Measurements from ENCODE around the gene GSE1. TPM values are rescaled to one million over a fixed set of nuclear protein-coding genes. Genes with fewer than 3 reads are reported as not detected.

GSE1 gene
- total and polyA plus RNA-seq, 9 of the 15 experiments (the other 6 are each of a cell fraction or from before 2014, with no cell fraction given), result 12.2 to 244 (median 57.9) TPM

- peaks cover 98% of the 10 kb centered on the region for H3K36me3 ChIP-seq (ENCODE audit: control insufficient read depth, insufficient read depth, low read length)
- no peaks in the 10 kb centered on the region for H3K27me3 ChIP-seq (ENCODE audit: control insufficient read depth in 2 of 2, insufficient read depth in 2 of 2, low read length in 2 of 2)
- H3K4me1 ChIP-seq (replicated peaks in 1 of 2; ENCODE audit: control insufficient read depth in 2 of 2, insufficient read depth in 2 of 2, low read length in 2 of 2), result peaks cover 41 to 86% of the 10 kb centered on the region in 2 experiments
- peaks cover 33% of the 10 kb centered on the region for H3K9me1 ChIP-seq (ENCODE audit: control insufficient read depth, insufficient read depth, low read length)
- TF ChIP-seq SUPT5H (IDR thresholded peaks at IDR 0.05), result peak; percentile 13; the same call in 1 of the 2 replicates
- TF ChIP-seq PHF20 (IDR thresholded peaks at IDR 0.05; ENCODE audit: partially characterized antibody), result no peak
- in situ Hi-C loops (cut with MboI), result no loop called here
- FAIRE-seq (no peak), ATAC-seq (no peak), DNase-seq (ENCODE audit: extremely low read depth in 1 of 4, low spot score in 3 of 4) (no peak)
- peaks cover 99% of the 10 kb centered on the region for H3K79me2 ChIP-seq (ENCODE audit: control insufficient read depth, insufficient read depth, low read length)
- no peak overlapping the region for H2AFZ ChIP-seq (ENCODE audit: low read depth, low read length)
- H3K27ac ChIP-seq (ENCODE audit: extremely low read depth, low read depth, low read length), result no peak overlapping the region
- no peaks in the 10 kb centered on the region for H3K9me3 ChIP-seq (replicated peaks; ENCODE audit: control insufficient read depth, insufficient read depth, low read depth, low read length)
- WGBS (ENCODE audit: insufficient coverage, low coverage, missing lambda C conversion rate), result 98% methylated on average over 8 of the region's 11 CpGs
- BruUV-seq (replicated peaks), result no TSS peak
- ChIA-PET POLR2A (interaction anchor here (0.6 to 1.2 kb wide), 3 partner anchors 10 to 293 kb away, joined by 3 to 4 read pairs (median 3); partner anchors contain the start of gene GSE1), CTCF (ENCODE audit: low intra/inter-chr PET ratio) (no interaction called here)
- intact Hi-C loops (cut with micrococcal nuclease), result no loop called here
- peak overlapping the region in 1 of 2 experiments; percentile 66; a peak in 2 of 4 replicates for H3K9ac ChIP-seq (ENCODE audit: insufficient read depth in 1 of 2, low read depth in 2 of 2, low read length in 2 of 2)
- no peak overlapping the region for H3K4me3 ChIP-seq
- no peak overlapping the region for H3K4me2 ChIP-seq (ENCODE audit: insufficient read depth, low read length)
- peaks cover 79% of the 10 kb centered on the region for H4K20me1 ChIP-seq (replicated peaks; ENCODE audit: control insufficient read depth, insufficient read depth, low read length)
Measured at GRCh38 chr16:85623250-85623649, 10.1 kb downstream of the GSE1 start.

DNA sequence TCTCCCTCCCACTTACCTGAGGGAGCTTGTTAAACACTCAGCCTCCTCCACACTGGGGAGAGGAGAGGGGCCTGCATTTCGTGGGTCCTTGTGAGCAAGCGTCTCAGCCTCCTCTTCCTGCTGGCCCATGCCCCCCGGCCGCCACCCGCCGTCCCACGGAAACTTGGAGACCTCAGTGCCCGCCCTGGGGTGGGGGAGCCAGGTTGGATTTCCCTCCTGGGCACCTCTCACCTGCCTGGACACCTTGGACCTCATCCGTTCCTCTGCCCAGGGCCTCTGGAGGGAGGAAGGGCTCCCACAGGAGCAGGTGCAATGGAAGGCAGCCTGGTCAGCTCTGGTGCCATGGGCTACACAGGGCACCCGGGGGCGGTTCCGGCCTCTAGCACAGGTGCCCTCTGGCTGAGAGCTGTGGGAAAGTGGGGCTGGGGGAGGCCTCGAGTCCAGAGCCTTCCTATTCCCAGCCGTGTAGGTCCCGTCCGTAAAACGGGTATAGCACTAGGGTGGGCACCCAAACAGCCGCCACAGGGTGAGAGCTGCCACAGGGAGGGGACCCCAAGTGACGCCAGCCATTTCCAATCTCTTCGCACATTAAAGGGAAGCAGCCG is 11.0 kb downstream of the GSE1 start:
- Histone ChIP-seq H3K9ac (ENCODE audit: insufficient read depth in 1 of 2, low read depth in 2 of 2, low read length in 2 of 2) (peak overlapping the region in 1 of 2 experiments; percentile 66; a peak in 1 of 4 replicates), H2AFZ (ENCODE audit: low read depth, low read length) (no peak overlapping the region), H3K27me3 (ENCODE audit: control insufficient read depth in 2 of 2, insufficient read depth in 2 of 2, low read length in 2 of 2) (no peaks in the 10 kb centered on the region), H3K36me3 (ENCODE audit: control insufficient read depth, insufficient read depth, low read length) (peaks cover 98% of the 10 kb centered on the region), H3K4me2 (ENCODE audit: insufficient read depth, low read length) (no peak overlapping the region), H3K4me3 (no peak overlapping the region), H4K20me1 (replicated peaks; ENCODE audit: control insufficient read depth, insufficient read depth, low read length) (peaks cover 78% of the 10 kb centered on the region), H3K9me3 (replicated peaks; ENCODE audit: control insufficient read depth, insufficient read depth, low read depth, low read length) (0 out of 2 replicates have a peak, but pooled peaks cover 2% of the 10 kb centered on the region), H3K27ac (ENCODE audit: extremely low read depth, low read depth, low read length) (no peak overlapping the region), H3K9me1 (ENCODE audit: control insufficient read depth, insufficient read depth, low read length) (peaks cover 28% of the 10 kb centered on the region), H3K79me2 (ENCODE audit: control insufficient read depth, insufficient read depth, low read length) (peaks cover 99% of the 10 kb centered on the region), H3K4me1 (replicated peaks in 1 of 2; ENCODE audit: control insufficient read depth in 2 of 2, insufficient read depth in 2 of 2, low read length in 2 of 2) (peaks cover 37 to 83% of the 10 kb centered on the region in 2 experiments)
- in situ Hi-C loops (cut with MboI), result no loop called here
- intact Hi-C loops (cut with micrococcal nuclease), result no loop called here
- TF ChIP-seq POLR2A (conservative IDR thresholded peaks at IDR 0.05) (0 out of 2 replicates have a peak, but pooled peaks have one; percentile 7), POLR2G (IDR thresholded peaks at IDR 0.05; ENCODE audit: low read depth, low read length) (peak; percentile 57)
- TF ChIP-seq, protein P1, sequence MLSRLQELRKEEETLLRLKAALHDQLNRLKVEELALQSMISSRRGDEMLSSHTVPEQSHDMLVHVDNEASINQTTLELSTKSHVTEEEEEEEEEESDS (CRISPR knock-in tag; IDR thresholded peaks at IDR 0.05), result no peak
- ATAC-seq (no peak), DNase-seq (ENCODE audit: extremely low read depth in 1 of 4, low spot score in 3 of 4) (no peak), FAIRE-seq (no peak)
- CTCF ChIA-PET (ENCODE audit: low intra/inter-chr PET ratio), result no interaction called here
- POLR2A ChIA-PET, result interaction anchor here (0.5 to 1.9 kb wide), 3 partner anchors 9 to 56 kb away, joined by 3 to 5 read pairs (median 3); no protein-coding TSS in a partner anchor
- BruUV-seq (replicated peaks), result no TSS peak
- 90% methylated on average over 11 of the region's 21 CpGs for WGBS (ENCODE audit: insufficient coverage, low coverage, missing lambda C conversion rate)
